GM13977 (cell line): ENCODE measurements around the gene MRPL48.

Experiments used
- DNase-seq: peaks from one replicate; pipeline ENCODE4 v3.0.0; 2012; ENCODE audit warnings: low spot score
- CTCF ChIP-seq: IDR thresholded peaks from 2 replicates; pipeline ENCODE4 v1.5.1; 2012; ENCODE audit warnings: mild to moderate bottlenecking, control low read depth; ENCODE audit not compliant: insufficient read depth; ENCODE audit errors: extremely low read depth, missing control alignments
- in situ Hi-C: fragments of 300-500 bp; cut with MboI; formaldehyde crosslinking; loops from one replicate; pipeline ENCODE4 v1.12.0; 2022; ENCODE audit warnings: low sequenced_read_pairs, low pct_unique_long_range_greater_than_20kb, mixed read lengths, inconsistent platforms; ENCODE audit not compliant: unreplicated experiment

MRPL48 gene

GRCh38 chr11:73758451-73758850, 29.2 kb upstream of the MRPL48 start:
- no peak for TF ChIP-seq CTCF
- no peak for DNase-seq
- in situ Hi-C loops: no loop called here

DNA sequence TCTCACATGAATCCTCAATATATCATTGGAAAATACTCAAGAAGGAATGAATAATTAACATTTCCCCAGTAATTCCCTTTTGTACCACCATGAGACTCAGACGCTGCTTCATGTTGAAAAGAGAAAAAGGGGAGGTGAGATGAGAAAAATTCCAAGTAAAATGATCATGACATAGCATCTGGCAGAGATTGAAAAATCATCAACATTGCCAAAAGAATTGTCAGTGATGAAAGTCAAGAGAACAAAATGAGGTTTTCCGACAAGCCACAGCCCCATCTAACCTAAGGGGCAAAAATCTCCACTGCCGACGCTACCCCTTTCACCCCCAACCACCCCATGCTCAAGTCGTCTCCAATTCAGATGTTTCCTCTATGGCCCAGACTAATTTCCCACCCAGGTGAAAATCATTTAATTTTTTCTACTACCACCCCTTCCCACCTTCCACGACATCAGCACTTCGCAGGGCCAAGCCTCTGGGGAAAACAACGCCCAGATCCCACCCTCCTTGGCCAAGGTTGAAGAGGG, 28.0 kb upstream of the MRPL48 start:
- DNase-seq: no peak
- TF ChIP-seq CTCF: no peak
- in situ Hi-C loops: no loop called here

GRCh38 chr11:73760135-73760678, 27.5 kb upstream of the MRPL48 start:
- peak; percentile 34 for DNase-seq
- TF ChIP-seq CTCF: no peak
- in situ Hi-C loops: no loop called here

DNA sequence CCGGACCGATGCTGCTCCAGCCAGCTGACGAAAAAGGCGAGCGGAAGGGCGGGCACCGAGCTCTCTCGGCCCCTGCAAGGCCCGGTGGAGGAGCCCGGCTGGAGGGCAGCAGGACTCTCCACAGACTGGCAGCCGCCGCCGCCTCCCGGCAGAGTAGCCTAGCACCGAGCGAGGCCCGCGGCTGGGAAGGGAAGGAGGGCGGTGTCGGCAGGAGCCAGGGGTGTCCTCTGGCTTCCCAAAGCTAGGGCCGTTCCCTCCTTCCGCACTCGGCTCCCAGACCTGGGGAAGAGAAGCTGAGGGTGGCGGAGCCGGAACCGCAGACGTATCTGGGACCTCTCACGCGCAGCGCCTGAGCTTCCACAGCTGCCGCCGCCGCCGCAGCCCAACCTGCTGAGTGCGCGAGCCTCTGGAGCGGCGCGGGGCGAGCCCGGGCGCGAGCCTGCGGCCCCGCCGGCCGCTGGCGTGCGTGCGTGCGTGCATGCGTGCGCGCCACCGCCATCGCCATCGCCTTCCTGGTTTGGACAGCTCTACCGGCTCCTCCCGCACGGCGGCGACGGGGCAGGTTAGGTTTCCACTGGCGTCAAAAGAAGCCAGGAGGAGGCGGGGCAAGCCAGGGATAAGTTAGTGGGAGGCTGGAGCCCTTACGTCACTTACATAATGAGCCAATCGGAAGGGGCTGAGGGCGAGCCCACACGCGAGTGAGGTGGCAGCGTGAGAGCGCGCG, 26.8 kb upstream of the MRPL48 start, which contains the start of gene RAB6A:
Gene RAB6A (minus strand): TSS at position 396 of the 724 bp plus-strand sequence. CDS start 439 bp downstream, outside the sequence.
- TF ChIP-seq CTCF: peak; percentile 31
- DNase-seq: peak; percentile 98
- in situ Hi-C loops: no loop called here

GRCh38 chr11:73761403-73761945, 26.2 kb upstream of the MRPL48 start:
- no peak for DNase-seq
- in situ Hi-C loops: no loop called here
- no peak for TF ChIP-seq CTCF

DNA sequence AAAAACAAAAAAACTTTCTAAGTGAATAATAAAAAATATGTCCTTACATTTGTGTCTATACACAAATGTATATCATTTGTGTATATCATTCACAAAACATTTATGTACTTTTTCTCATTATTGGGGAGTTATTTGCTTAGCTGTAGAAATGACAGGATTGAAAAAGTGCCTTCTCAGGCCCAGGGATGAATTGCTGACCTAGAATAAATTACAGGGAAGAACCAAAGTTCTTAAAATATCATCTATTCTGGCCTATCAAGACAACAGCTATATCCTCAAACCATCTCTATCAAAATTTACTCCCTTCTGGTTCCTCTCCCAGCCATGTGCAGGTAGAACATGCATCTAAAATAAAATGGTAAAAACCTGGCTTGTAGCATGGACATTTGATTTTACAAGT, 24.9 kb upstream of the MRPL48 start:
- in situ Hi-C loops: no loop called here
- DNase-seq: no peak
- TF ChIP-seq CTCF: no peak
